HG02970 (cell line): ENCODE data around the gene CCNG2.

Experiments used
- ATAC-seq: cut with Tn5 transposase; IDR thresholded peaks from one replicate; pipeline ENCODE4 v1.9.1; 2021; ENCODE audit warnings: mild to moderate bottlenecking, moderate library complexity, moderate number of reproducible peaks; ENCODE audit not compliant: unreplicated experiment, low FRiP score

CCNG2 gene

DNA sequence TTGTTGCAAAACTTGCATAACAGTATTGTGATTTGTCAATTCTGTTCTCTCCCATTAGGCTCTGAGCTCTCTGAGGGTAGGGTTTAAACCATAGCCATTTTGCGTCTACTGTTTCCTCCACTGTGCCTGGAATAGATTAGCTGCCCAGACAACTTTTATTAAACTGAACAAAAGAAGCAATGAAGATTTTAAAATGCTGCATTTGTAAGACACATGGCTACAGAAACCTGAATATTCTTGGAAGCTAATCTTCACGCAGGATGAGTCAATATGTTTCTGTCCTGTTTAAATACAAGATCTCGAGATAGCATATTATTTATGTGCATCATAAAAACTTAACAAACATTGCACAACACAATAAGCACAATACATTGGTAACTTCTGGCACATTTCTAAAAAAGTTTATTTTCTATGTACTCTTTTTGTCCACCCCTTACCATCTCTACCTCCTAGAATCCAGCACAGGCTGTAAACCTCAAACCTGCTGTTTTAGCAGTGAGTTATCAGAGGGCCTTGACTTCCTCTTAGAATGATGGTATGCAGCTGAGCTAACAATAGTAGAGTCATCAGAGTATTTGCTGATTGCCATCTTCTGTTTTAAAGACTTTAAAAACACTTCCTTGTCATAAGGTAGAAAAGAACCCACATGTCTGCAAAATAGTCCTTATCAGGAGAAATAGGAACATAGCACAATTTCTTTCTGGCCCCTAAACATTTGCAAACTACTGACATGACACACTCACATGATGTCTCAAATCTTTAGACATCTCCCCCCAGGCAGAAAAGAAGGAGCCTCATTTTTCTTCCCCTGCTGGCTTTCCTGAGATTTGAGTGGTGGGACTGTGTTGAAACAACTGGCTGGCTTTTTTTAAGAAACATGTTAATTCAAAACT is 10.6 kb upstream of the CCNG2 start:
- no peak for ATAC-seq

DNA sequence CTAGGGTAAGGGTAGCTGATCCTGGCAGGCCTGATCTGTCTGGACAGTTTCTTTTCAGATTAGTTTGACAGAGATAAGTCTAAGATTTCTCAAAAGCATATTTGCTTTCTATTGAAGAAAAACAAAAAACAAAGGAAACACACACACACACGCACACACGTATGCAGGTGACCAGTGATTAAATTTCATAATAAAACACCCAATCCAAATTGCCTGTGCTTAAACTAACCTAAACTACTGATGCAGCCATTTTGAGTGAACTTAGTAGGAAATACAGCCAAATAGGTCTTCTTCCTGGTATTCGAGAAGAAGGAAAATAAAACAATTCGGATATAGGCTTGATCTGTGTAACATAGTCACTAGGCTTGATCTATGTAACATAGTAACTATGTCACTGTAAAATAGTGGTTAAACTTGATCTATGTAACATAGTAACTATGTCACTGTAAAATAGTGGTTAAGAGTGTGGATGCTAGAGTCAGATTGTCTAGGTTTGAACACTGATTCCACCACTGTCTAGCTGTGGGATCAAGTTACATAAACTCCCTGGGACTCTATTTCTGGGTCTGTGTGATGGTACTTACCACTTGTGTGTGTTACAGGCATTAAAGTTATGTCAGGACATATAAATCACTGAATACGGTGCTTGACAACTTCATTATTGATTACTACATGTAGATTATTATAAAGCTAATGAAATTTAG is 9.8 kb upstream of the CCNG2 start:
- no peak for ATAC-seq

DNA sequence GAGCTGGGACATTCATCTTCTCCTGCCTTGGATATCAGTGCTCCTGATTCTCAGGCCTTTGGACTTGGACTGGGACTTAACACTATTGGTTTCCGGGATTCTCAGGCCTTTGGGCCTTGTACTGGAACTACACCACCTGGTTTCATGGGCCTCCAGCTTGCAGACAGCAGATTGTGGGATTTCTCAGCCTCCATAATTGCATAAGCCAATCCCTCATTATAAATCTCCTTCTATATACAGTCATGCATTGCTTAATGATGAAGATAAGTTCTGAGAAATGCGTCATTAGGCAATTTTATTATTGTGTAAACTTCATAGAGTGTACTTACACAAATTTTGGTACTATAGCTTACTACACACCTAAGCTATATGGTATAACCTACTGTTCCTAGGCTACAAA is 8.9 kb upstream of the CCNG2 start:
- ATAC-seq: no peak

DNA sequence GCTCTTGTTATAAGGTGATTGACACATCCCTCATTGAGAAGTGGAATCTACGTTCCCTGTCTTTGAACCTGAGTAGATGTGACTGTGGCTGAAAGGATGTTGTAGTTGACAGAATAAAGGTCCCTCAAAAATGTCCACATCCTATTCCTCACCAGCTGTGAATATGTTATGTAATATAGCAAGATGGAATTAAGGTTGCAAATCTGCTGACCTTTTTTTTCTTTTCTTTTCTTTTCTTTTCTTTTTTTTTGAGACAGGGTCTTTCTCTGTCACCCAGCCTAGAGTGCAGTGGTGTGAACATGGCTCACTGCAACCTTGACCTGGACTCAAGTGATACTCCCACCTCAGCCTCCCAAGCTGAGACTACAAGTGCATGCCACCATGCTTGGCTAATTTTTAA is 7.2 kb upstream of the CCNG2 start:
- no peak for ATAC-seq

DNA sequence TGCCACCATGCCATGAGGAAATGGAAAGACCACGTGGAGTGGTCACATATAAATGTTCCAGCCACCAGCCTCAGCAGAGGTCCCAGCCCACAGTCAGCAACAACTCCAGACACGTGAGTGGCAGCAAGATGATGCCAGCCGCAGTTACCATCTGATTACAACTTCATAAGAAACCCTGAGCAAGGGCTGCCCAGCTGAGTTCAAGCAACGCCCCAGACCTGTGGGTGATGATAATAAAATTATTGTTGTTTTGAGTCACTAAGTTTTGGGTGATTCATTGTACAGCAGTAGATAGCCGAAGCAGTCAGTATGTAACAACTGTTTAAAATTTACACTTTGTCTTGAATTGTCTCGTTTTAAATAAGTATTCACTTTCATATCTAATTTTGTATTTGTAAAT is 5.8 kb upstream of the CCNG2 start:
- no peak for ATAC-seq

DNA sequence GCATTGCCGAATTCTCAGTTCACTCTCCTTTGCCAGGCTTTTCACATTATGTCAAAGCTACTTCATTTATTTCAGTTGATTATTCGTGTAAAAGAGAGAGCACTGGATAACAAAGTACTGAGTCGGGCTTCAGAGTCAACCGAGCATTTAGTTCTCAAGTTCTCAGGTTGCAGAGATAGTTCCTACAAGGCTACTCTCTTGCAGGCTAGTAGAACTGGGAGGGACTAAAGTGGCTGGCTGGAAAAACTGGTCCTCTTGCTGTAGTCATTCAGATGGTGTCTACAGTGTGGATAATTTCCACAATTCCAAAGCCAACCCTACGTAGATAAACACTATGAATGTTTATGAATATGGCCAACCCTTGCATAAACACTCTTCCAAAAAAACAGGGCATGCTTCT is 4.6 kb upstream of the CCNG2 start:
- no peak for ATAC-seq

DNA sequence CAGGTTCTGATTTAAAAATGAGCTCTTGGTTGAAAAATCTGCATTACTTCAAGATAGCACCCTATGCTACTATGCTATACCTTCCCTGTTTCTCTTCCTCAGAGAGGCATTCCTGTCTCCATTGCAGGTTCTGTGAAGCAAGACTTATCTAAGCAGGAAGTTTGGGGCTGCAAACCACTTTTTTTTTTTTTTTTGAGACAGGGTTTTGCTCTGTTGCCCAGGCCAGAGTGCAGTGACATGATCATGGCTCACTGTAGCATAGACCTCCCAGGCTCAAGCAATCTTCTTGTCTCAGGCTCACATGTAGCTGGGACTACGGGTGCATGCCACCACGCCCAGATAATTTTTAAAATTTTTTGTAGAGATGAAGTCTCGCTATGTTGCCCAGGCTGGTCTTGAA is 4.0 kb upstream of the CCNG2 start:
- ATAC-seq: no peak

DNA sequence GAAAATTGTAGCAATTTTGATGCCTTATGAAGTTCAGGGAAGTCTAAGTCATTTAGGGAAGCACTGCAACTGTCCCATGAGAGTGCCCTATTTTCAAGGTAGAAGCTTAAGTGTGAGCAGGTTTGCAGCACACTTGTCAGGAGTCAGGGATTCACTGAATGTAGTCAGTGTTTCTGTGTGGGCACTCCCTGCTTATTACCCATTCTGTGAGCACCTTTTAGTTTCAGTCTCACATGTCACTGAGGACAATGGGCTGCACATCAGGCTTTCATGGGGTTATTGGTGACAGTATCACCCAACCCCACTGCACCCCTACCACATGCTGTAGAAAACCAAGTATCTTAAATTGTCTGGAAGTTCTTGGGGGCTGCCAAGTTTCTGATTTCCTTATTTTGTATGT is 2.9 kb upstream of the CCNG2 start:
- ATAC-seq: no peak

DNA sequence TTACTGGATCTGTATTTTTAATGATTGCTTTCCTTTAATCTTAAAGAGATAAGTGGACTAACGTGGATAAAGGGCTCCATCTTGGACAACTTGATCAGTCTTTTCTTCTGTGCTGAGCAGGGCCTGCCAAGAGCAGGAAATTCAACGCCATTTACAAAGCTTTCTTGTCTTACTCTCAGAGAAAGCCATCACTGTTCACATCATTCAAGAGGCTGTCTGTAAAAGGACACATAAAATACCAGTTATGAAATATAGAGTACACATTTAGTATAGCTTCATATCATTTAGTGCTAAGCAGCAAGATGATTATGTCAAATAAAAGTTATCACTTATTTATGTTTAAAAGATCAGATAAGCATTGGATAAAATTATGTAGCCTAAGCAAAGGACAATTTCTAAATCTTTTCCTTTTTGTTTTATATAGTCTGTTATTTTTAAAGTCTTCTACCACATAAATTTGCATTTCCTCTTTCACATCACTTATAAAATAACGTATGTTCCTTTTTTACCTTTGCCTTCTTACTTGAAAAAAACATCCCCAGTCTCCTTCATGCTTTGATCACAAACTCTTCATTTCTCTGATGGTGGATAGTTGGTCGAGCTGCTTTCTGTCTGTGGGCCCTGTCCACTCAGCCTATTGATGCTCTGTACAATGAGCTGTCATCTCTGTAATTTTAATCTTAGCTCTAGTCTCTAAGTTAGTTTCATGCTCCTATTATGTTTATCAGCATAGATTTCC is 2.1 kb upstream of the CCNG2 start:
- no peak for ATAC-seq

DNA sequence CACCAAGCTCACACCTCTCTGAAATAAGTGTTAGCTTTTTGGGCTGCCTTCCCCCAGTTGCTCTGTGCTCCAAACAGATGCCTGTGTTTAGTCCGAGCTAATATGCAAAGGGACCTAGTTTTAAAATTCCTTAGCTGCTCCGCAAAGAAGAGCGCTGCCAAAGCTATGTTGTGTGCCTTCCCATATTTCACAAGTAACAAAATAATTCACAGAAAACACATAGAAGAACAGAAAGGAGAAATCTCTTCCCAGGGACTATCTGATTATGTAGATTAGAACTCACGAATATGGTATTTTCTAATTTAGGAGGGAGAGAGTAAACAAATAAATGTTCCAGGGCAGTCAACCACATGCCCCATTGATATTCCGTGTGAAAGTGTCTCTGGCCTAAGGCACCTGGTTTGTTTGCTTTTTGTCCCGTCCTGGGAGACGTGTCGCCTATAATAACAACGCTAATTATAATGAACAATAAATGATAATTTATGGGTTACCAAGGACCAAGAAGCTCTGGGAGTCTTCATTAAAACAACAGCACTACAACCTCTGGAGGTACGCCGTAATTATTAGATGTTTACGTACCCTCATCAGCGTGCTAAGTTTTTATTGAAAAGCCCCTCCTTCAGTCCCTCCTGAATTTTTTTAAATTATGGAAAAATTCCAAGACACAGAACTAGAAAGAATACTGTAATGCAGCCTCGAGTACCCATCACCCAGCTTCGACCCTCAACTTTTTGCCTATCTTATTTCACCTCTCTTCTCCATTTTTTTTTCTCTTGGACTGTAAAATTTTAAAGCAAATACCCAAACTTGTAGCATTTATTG is 1.2 kb upstream of the CCNG2 start:
- no peak for ATAC-seq

DNA sequence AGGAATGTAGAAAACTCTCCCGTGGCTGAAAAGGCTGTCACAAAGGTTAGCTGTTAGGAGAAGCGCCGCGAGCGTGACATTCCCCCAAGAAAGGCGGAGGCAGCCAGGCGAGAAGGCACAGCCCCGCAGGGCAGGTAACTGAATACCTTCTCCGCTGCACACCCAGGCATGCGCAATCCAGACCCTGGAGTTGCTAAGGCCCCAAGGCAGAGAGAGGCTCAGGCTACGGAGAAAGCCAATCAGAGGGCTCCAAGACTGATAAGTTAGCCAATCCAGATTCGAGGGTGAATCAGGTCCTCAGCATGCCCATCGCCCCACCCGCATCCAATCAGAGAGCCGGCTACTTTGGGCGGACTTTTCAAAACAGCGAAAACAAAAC is 485 bp upstream of the CCNG2 start:
- peak; percentile 90 for ATAC-seq

DNA sequence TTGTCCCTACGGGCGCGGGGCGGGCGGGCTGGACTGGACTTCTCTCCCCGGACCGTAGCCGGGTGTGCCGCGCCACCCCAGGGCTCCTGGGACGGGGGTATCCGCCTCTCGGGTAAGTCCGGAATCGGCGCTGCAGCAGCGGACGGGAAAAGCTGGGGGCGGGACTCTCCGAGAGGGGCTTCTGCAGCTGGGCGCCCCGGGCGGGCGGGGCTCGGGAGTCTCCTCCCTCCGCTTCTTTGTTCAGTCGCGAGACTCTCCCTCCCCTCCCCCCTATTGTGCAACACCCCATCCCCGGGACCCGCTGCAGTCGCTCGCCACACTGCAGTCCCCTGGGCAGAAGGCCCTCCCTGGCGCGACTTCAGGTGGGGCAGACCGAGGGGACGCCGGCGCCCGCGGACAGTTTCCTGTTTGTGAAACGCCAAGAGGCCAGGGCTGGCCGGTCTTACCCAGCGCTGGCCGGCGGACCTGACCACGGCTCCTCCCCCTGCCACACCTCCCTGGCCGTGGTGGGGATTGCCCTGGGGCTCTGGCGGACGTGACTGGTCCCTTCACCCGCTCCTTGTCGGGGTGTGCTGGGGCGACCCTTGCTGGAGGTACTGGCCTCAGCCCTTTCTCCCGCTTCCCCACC is 966 bp downstream of the CCNG2 start:
- peak; percentile 50 for ATAC-seq

DNA sequence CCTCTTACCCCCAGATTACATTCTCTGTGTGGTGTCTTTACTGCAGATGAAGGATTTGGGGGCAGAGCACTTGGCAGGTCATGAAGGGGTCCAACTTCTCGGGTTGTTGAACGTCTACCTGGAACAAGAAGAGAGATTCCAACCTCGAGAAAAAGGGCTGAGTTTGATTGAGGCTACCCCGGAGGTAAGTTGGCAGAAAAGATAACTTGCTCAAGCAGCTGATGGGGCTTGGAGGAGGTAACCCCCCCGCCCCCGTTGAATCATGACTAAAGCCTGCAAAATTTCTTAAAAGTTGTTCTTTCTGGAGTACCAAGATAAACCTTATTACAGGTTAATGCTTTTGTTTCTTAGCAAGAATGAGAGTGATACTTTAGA is 1.5 kb downstream of the CCNG2 start:
- ATAC-seq: no peak

DNA sequence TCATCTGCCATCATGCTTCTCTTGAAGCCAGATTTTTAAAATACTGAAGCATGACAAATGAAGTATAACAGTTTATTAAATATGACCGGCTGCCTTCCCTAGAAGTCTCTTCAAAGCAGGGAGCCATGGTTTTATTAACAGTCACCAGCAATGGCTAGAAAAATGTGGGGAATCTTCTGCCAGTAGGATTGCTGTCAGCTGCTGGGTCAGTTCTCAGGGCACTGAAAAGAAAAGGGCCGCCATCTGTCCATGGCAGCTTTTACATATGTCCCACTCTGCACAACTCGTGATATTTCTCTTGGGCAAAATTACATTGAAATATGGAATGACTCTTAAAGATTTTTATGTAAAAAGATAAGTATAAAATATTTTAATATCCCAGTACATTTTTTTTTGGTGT is 2.8 kb downstream of the CCNG2 start:
- ATAC-seq: no peak

DNA sequence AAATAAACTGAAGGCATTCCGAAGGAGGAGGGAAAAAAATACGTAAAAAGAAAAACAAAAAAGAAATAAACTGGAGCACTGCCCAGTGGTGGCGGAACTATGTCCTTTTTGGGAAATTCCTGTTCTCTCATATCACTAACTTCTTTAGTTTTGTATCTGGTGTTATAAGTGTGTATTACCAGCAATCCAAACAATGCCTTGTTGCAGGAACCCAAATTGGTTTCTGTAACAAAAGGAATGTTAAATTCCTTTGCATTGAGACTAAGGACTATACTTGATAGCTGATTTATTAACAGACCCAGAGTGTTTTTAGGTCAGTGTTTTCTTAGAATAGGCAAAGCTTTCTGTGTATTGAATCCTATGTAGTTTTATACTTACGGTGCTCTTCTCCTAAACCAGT is 6.6 kb downstream of the CCNG2 start:
- ATAC-seq: no peak

DNA sequence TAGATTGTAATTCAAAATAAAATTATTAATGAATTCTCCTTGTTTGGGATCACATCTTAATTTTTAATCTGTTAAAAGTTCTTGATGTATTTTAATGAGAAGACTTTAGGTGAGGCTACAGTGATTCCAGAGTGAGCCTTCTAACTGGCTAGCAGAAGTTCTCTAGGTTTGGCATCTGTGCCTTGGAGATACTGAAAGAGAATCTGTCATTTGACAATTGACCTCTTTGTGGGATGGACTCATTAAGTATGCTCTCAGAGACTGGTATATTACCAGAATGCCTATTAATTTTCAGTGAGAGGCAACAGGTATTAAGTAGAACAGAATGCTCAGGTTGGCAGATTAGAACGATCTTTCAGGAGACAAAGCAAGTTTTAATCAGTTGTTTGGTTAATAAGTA is 10.2 kb downstream of the CCNG2 start:
- no peak for ATAC-seq

DNA sequence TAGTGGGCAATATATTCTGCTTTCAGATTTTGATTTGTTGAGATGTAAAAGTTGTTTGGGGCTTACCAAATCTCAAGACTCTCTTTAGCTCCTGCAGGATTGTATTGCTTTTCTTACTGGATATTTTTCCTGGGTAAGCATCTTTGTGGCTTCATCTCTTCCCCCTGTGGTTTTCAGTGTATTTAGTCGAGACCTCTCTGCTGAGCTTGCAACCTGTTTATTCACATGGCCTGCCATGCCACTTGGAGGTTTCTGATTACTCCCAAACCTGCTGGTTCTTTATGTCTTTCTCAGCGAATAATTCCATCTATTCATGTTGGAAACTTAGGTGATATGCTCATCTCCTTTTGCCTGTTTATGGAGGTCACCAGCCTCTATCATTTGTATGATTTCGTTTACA is 10.9 kb downstream of the CCNG2 start:
- no peak for ATAC-seq

DNA sequence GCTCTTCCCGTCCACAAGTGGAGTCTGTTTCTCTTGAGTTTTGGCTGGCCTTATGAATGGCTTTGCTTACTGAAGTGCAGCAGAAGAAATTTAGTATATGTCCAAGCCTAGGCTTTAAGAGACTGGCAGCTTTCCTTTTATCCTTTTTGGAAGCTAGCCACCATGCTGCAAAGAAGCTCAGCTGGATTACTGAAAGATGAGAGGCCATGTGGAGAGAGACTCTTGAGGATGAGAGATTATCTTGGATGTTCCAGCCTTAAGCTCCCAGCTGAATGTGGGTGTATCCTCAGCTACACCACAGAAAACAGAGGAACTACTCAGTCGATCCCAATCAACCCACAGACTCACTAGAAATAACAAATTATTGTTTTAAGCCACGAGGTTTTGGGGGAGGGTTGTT is 12.5 kb downstream of the CCNG2 start:
- no peak for ATAC-seq

DNA sequence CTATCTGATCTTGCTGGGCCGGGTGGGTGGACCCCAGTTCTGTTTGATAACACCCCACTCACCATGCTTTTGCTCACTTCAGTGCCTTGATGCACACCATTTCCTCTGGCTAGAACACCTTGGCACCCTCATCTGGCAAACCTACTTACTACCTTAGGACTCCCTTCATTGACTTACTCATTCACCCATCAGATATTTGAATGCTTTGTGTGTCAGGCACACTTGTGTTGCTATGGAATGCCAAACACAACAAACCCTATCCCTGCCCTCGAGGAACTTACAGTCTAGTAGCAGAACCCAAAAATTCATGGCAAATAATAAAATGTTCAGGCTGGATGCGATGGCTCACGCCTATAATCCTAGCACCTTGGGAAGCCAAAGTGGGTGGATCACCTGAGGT is 13.9 kb downstream of the CCNG2 start:
- ATAC-seq: no peak

DNA sequence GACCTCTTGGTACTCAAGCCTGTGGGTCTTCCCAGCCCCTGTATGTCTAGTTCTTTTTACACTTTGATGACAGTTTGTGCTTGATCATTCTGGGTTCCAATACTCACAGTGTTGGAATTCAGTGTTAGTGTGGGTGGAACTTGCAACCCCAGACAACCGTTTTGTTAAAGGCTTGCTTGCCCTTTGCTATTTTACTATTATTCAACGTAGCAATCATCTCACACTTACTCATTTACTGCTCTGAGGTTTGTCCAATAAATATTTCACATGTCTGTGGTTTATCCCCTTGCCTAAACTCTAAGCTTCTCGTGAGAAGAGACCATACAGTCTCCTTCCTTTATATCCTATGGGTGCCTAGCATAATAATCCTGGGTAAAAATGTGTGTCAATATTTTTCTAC is 15.3 kb downstream of the CCNG2 start:
- no peak for ATAC-seq
